Retina (tissue), 1 donor: ENCODE measurements around the gene ATAD2B.
A peak's percentile ranks its signal among the peaks of the same experiment; 100 is the strongest.
"Not testable (repeated sequence)": the region's sequence is repeated elsewhere in the genome, so short reads cannot be mapped to it uniquely, and the experiment has no call there.

Experiments
- DNase-seq: peaks from one replicate; pipeline ENCODE4 v3.0.0-alpha.2; 2016

ATAD2B gene

DNA sequence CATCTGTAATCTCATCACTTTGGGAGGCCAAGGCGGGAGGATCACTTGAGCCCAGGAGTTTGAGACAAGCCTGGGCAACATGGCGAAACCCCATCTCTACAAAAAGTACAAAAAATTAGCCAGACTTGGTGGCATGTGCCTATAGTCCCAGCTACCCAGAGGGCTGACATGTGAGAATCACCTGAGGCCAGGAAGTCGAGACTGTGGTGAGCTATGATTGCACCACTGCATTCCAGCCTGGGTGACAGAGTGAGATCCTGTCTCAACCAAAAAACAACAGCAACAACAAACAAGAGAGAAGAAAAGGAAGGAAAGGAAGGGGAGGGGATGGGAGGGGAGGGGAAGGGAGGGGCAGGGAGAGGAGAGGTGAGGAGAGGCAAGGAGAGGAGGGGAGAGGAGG is 203.9 kb downstream of the ATAD2B start:
- DNase-seq = not testable (repeated sequence)

DNA sequence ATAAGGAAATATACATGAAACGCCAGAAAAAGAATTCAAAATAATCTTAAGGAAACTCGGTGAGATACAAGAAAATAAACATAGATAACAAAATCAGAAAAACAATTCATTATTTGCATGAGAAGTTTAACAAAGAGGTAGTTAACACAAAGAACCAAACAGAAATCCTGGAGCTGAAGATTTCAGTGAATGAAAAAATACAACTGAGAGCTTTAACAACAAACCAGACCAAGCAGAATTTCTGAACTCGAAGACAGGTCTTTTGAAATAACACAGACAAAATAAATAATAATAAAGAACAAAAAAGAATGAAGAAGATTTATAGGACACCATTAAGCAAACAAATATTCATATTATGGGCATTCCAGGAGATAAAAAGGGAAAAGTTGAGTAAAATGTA is 204.7 kb downstream of the ATAD2B start:
- no peak for DNase-seq

DNA sequence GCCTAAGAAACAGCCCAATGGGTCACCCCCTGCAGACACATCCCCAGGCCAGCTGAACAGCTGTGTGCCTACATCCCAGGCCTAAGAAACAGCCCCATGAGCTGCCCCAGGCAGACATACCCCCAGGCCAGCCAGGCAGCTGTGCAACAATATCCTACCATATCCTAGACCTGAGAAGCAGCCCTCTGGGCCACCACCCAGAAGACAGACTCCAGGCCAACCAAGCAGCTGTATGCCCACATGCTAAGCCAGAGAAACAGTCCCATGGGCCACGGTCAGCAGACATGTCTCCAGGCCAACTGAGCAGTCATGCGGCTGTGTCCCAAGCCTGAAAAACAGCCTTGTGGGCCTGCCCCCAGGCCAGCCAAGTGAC is 205.5 kb downstream of the ATAD2B start:
- no peak for DNase-seq

DNA sequence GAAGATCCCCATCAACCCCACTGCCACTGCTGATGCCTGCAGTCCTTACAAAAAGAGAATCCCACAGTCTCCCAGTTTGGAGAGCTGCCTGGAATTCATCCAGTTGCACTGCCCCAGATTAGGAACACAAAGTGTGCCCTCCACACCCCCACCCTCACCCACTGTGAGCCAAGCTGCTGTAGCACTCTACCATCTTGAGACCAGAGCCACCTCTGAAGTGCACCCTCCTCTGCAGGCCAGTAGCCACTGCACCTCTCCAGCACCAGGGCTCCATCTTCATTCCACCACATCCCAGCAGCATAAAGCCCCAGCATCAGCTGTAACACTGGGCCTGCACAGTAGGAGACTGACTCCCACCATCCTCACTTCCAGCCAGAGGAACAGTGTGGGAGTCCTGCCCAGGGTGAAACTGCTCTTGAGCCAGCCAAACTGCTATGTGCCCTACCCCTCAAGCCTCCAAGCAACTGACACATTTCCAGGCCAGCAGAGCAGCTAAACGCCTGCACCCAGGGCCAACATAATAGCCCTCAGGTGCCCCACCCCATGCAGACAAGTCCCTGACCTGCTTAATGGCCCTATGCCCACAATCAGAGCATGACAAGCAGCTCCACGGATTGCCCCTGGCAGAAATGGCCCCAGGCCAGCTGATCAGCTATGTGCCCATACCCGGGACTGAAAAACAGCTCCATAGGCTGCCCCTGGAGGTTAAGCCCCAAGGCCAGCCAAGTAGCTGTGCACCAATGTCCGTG is 206.0 kb downstream of the ATAD2B start:
- no peak for DNase-seq

DNA sequence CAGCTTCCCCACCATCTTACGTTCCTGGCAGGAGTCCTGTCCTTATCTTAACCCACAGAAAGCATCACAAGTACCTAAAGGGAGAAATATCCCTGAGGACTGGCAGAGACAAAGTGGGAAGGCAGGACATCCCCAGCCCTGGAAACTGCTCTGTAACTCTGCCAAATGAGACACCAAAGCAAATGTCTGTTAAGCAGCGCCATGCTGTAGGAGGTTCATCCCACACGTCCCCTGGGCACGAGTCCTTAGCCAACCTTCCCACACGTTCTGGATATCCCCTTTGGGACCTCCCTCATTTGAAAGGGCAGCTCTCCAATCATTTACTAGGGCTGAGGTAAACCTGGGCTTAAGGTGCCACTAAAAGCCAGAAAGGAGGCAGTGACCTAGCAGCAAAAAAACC is 207.2 kb downstream of the ATAD2B start:
- DNase-seq = no peak

DNA sequence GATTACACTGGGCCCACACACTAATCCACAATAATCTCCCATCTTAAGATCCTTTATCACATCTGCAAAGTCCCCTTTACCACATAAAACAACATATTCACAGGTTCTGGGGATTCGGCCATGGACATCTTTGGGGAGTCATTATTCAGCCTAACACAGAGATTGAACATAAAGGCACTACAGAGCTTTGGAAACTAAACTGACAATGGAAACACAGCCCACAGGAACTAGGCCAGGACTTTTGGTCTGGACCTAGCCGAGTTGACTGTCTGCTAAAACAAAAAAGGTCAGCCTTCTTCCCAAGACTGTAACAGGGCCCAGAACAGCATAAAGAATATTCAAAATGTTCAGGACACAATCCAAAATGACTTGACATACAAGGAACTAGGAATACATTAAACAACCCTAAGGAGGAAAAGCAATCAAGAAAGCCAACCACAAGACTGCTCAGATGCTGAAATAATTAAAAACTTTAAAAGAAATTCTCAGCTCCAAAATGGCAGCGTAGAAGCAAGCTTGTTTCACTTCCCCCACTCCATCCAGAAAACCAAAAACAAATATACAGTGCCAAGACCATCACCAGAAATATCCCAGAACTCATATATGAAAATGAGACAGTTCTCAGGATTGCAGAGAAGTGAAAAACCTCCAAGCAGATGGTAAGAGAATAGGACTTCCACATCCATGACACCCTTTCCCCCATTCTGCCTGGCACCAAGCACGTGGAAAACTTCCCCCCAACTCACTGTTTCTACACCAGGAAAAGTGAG is 207.8 kb downstream of the ATAD2B start:
- no peak for DNase-seq

DNA sequence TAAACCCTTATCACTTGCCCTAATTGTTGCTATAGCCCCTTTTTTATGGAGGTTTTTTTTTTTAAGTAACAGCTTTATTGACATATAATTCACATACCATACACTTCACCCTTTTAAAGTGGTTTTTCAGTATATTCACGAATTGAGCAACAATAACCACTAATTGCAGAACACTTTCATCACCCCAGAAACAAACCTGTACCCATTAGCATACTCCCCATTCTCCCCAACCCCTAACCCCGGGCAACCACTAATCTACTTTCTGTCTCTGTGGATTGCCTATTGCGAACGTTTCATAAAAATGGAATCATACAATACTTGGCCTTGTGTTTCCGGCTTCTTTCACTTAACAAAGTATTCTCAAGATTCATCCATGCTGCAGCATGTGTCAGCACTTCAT is 213.6 kb downstream of the ATAD2B start:
- DNase-seq = no peak

DNA sequence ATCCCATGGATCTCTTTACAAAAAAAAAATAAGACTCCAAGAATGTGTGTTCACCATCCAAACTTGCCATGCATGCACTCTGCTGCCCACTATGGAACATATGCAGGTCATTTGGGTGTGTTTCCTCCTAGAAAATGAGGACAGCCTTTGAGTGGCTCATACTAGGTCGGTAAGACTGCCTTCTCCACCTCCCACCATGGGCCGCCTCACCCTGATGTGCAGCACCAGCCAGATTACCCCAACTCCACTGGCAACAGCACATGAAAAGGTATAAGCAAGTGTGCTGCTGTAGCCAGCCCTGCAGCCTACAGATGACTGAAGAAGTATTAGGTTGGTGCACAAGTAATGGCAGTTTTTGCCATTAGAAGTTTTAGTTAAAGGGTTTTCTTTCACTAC is 214.2 kb downstream of the ATAD2B start:
- DNase-seq = no peak

DNA sequence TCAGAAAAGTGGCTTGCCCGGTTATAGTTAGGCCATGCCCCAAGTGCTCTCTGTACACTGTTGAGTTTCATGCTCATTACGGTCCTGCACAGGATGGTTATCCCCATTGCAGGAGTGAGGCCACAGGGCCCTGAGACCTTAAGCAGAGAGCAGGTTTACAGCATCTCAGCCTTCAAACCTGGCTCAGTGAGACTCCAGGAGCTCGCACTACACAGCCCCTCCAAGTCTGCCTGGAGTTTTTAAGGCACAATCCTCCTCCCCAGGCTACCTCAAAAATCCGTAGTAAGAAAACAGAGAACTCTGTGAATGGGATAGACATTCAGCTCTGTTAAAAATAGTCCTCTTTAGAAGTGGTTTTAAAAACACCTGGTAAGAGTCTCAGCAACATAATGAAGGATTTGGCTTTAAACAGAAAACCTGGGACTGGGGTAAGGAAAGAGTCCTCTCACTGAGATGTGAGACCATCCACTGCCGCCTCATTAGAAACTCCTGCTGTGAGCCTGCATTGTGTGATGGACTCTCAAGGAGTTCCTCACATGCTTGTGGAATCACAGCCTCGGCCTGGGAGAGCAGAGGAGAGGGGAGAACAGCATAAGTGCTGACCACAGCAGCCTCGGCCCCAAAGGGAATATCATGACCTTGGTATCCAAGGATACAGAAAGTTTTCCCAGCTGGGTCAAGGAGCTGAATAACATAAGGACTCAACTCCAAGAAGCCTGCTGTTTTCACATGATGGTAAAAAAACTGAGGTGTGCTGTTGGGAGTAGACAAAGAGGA is 214.8 kb downstream of the ATAD2B start:
- DNase-seq = peak; percentile 69

DNA sequence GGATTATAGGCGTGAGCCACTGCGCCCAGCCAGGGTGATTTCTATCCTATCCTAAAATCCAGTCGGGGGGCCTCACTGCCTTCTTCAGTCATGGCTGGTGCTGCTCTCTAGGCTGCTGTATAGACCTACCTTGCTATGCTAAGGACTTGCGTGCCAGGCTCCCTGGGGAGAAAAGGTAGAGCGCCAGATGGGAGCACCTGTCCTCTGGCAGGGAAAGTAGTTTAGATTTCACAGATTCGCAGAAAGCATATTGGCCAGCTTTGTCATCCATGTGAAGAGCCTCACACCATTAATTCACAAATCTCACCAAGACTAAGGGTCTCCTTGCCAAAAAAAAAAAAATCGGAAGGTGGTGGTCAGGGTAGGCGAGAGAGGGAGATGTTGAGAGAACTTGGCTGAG is 217.6 kb downstream of the ATAD2B start:
- no peak for DNase-seq

DNA sequence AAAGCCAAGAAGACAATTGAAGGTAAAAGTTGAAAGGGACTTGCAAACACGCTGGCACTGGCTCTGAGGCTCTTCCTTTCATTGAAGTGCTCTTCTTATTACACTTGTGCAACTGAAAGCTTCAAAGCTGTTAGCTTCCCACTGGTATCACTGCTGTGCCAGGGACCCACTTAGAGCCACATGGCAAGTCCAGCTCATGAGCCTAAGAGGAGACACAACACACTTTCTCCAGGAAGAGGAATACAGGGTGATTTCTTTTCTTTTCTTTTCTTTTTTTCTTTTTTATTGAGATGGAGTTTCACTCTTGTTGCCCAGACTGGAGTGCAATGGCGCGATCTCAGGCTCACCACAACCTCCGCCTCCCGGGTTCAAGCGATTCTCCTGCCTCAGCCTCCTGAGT is 218.2 kb downstream of the ATAD2B start:
- no peak for DNase-seq

DNA sequence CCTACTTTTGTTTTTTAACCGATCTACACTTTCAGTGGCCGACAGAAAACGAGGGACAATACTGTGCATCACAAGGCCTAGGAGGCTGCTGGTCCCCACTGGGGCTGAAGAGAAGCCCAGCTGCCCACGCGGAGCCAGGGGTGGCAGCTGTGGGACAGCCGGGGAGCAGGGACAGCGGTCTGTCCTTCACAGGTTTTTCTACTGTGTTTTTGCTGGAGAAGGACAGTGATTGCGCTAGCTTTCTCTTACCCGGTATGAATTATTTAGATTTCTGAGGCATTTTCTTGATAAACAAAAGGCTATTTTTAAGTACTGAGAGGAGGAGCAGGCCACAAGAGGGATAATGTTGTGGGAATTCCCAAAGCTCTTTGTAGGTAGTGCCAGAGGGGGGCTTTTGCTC is 219.8 kb downstream of the ATAD2B start:
- DNase-seq = peak; percentile 39

DNA sequence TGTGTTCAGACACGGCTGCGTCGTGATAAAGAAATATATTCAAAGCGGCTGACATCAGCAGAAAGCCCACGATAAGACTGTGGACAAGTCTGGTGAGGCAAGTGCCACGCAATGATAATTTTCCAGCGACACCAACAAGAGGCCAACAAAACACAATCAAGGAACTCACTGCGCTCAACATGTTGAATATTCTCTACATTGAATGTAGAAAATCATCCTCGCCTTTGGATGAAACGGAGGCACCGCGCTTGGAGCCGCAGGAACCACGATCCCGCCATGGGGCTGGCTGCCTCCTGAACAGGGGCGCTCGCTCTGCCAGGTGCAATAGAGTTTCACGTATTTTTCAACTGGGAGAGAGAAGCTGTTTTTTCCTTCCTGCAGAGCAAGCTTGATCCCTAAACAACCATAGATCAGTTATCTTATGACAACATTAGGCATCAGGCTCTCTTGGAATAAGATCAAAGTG is 220.3 kb downstream of the ATAD2B start:
- no peak for DNase-seq

DNA sequence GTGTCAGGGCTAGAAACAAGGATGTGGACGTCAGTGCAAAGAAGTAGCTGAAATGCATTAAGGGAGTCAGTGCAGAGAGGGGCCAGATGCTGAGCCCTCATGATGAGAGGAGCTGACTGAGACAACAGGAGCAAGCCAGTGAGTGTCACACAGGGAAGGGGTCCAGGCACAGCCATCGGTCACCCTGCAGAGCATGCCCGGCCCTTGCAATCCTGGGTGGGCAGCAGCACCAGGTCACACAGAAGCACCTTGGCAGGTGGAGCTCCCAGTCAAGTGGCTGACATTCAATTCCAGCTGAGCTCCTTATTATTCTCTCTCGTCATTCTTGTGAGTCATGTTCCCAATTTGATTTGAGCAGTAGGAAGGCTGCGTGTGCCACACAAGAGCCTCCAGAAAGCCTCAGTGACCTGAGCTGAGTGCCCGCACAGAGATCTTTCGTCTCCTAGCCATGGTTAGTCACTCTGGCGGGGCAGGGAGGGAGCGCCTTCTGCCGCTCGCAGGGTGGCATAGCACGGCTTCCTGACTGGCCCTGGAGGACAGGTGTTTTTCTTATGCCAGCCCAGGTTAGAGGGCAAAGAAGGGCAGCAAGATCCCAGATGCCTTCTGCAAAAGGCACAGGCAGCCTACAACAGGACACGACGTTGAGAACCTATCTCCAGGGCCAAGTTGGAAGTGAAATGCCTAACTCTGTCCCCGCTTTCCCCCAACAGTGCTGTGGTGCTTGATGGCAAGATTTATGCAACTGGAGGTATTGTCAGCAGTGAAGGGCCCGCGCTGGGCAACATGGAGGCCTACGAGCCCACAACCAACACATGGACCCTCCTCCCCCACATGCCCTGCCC is 220.9 kb downstream of the ATAD2B start:
- no peak for DNase-seq

DNA sequence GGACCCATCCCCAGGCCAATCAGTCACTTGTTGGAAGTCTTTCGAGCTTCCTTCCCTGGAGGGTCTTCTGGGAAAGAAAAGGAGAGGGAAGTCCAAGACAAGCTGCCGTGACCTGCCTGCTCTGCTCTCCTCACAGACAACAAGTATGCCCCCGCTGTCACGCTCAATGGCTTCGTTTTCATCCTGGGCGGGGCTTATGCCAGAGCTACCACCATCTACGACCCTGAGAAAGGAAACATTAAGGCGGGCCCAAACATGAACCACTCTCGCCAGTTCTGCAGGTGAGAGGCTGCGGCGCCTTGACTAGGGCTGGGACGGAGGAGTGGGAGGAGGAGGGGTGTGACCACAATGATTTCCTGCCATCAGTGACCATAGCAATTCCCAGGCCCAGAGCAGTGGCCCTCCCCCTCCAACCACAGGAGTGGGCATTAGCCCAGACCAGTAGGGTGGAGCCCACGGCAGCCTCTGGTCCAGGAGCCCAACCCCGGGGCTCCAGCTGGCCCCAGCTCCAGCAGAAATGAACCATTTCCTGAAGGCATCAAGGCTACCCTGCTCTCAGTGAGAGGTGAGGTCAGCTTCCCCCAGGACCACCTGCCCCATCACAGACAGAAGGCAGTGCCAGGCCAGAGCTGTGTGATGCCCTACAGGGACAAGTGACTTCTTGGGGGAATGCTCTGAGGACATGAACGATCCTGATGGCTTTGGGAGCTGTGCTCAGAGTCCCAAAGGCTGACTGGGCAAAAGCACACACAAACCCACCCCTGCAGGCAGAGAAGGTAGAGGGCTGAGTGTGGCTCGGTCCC is 223.1 kb downstream of the ATAD2B start:
- DNase-seq = no peak

DNA sequence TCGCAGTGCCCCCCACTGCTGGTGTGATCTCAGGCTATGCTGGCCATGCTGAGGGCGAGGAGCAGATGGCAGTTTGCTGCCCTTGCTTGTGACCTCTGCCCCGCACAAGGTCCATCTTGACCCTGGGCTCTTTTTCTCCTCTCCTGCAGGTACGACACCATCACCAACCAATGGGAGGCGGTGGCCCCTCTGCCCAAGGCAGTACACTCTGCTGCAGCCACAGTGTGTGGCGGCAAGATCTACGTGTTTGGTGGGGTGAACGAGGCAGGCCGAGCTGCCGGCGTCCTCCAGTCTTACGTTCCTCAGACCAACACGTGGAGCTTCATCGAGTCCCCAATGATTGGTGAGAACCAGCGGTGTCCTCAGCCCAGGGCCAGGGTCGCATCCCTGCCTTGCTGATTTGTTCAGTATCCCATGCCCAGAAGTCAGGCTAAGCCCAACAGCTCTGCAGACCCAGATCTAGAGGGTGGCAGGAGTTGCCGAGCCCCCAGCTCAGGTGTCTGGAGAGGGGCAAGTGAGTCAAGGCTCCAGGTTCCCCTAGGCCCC is 223.8 kb downstream of the ATAD2B start:
- DNase-seq = no peak

DNA sequence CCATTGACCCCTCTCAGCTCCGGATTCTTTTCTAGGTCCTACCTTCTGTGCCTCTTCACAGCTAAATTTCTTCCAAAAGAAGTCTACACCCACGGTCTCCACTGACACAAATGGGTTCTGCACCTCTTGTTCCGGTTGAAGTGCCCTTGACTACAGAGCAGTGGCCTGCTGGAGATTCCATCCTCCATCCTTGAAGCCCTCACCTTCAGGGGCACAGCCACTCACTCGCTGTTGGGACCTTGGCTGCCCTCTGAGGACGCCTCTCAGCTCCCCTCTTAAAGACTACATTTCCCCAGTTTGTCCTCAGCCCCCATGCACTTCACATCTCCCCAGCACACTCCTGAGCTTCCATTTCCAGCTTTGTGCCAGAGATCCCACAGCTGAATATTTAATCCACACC is 226.3 kb downstream of the ATAD2B start:
- DNase-seq = no peak

DNA sequence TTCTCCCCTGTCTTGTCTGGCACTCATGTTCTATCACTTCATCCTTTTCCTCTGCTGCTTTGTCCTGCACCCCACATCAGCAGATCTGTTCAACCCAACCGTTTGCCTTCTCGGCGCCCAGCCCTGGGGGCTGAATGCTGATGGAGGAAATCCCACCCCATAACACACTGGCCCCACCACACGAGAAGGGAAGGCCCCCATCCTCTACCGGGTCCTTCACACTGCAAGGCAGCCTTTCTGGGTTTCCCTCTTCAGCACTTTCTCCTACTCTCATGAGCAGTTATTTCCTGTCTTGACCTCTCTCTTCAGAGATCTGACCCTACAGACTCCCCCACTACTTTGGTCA is 227.4 kb downstream of the ATAD2B start:
- no peak for DNase-seq

DNA sequence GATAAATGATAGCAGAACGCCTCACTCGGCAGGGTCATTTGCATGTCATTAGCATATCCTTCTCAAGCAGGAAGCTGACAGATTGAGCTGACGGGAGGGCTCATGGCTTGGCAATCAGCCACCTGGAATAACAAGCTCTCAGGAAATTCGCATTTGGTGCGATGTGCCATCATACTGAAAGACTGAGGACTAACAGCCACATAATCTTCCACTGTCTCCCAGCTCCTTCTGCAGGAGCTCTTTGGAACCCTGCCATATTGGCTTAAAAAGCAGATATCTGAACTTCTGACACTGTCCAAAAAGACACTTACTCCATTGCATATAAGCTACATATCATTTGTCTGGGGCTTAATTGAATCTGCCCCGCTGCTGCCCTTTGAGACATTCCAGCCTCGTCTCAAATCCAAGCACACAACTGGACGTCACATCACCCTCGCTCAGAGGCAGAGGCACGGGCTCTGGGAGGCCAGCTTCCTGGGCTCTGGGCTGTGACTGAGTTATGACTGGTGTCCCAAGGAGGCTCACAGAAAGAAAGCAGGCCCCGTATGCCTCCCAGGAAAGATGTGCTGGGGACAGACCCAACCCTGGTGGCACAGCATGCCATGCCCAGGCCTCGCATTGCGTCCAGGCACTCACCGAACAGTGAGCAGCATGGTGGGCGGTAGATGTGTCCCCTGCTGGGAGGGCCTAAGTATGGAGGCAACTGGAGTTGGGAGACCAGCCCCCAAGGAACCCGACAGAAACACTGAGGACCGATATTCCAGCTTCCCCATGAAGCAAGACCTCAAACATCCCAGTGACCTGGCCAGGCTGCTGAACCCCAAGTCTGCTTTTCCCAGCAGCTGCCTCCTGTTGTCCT is 228.0 kb downstream of the ATAD2B start:
- peak; percentile 78 for DNase-seq
